Liver (tissue), 9 donors: ENCODE results near the gene PLCB2. TPM values are rescaled to one million over a fixed set of nuclear protein-coding genes. Genes with fewer than 3 reads are reported as not detected.

Source experiments
- DNase-seq: peaks from one replicate; pipeline ENCODE4 v3.0.0-alpha.2; 2017; ENCODE audit warnings: low spot score
- H3K27ac ChIP-seq, 2 donors: one replicate each; pipeline ENCODE4 v1.7.0; 2013; ENCODE audit warnings: inconsistent platforms in 2 of 2, low read length in 2 of 2, control low read depth in 1 of 2, low read depth in 1 of 2, mild to moderate bottlenecking in 1 of 2
- H3K27me3 ChIP-seq, 4 donors: one replicate each; pipeline versions ENCODE4 v1.6.1 to v1.7.0; 2013; ENCODE audit warnings: low read length in 3 of 4, inconsistent platforms in 1 of 4, mild to moderate bottlenecking in 1 of 4, moderate library complexity in 1 of 4; ENCODE audit not compliant: control insufficient read depth in 4 of 4, insufficient read depth in 4 of 4
- H3K36me3 ChIP-seq, 4 donors: one replicate each; pipeline versions ENCODE4 v1.6.1 to v1.7.0; 2013; ENCODE audit warnings: low read length in 3 of 4, mild to moderate bottlenecking in 3 of 4, low read depth in 1 of 4, moderate library complexity in 1 of 4; ENCODE audit not compliant: control insufficient read depth in 4 of 4, insufficient read depth in 3 of 4
- H3K4me1 ChIP-seq, 4 donors: one replicate each; pipeline versions ENCODE4 v1.6.1 to v1.7.0; 2013; ENCODE audit warnings: low read length in 3 of 4, mild to moderate bottlenecking in 3 of 4, moderate library complexity in 1 of 4; ENCODE audit not compliant: control insufficient read depth in 4 of 4, insufficient read depth in 4 of 4
- H3K4me3 ChIP-seq, 3 donors: one replicate each; pipeline versions ENCODE4 v1.6.1 to v1.7.0; 2013; ENCODE audit warnings: low read length in 3 of 3, control low read depth in 1 of 3, low read depth in 1 of 3, mild to moderate bottlenecking in 1 of 3
- H3K9ac ChIP-seq, 2 donors: one replicate each; pipeline ENCODE4 v1.7.0; 2013; ENCODE audit warnings: low read length in 2 of 2, mild to moderate bottlenecking in 2 of 2, moderate library complexity in 2 of 2, control low read depth in 1 of 2, low read depth in 1 of 2
- H3K9me3 ChIP-seq, 4 donors: one replicate each; pipeline versions ENCODE4 v1.6.1 to v1.7.0; 2013; ENCODE audit warnings: low read length in 3 of 4; ENCODE audit not compliant: control insufficient read depth in 4 of 4
- ATF3 ChIP-seq: IDR thresholded peaks from 2 replicates; pipeline ENCODE4 v1.6.1; 2016; ENCODE audit warnings: antibody characterized with exemption
- CTCF ChIP-seq: fragments of 150-350 bp; IDR thresholded peaks from 2 replicates; pipeline ENCODE4 v1.5.1; 2017; ENCODE audit warnings: improper control_type of control experiment, low read depth, low read length; ENCODE audit not compliant: missing input control
- FOXA1 ChIP-seq: IDR thresholded peaks from 2 replicates; pipeline ENCODE4 v1.6.1; 2016; ENCODE audit warnings: antibody characterized with exemption
- FOXA2 ChIP-seq: IDR thresholded peaks from 2 replicates; pipeline ENCODE4 v1.6.1; 2016; ENCODE audit warnings: antibody characterized with exemption
- GABPA ChIP-seq, 2 donors: IDR thresholded peaks in 1 of 2; conservative IDR thresholded peaks in 1 of 2; 2 replicates each; pipeline ENCODE4 v1.6.1; 2016; ENCODE audit warnings: antibody characterized with exemption in 2 of 2, mild to moderate bottlenecking in 1 of 2, moderate library complexity in 1 of 2
- HNF4G ChIP-seq: IDR thresholded peaks from 2 replicates; pipeline ENCODE4 v1.6.1; 2016; ENCODE audit warnings: antibody characterized with exemption
- NR2F2 ChIP-seq: IDR thresholded peaks from 2 replicates; pipeline ENCODE4 v1.6.1; 2016; ENCODE audit warnings: antibody characterized with exemption
- RAD21 ChIP-seq, 2 donors: IDR thresholded peaks; 2 replicates each; pipeline ENCODE4 v1.6.1; 2016; ENCODE audit warnings: antibody characterized with exemption in 2 of 2, mild to moderate bottlenecking in 2 of 2
- RXRA ChIP-seq, 2 donors: IDR thresholded peaks; 2 replicates each; pipeline ENCODE4 v1.6.1; 2017 to 2018; ENCODE audit warnings: antibody characterized with exemption in 2 of 2, mild to moderate bottlenecking in 1 of 2
- YY1 ChIP-seq: IDR thresholded peaks from 2 replicates; pipeline ENCODE4 v1.6.1; 2016; ENCODE audit warnings: antibody characterized with exemption, mild to moderate bottlenecking
- ZBTB33 ChIP-seq: IDR thresholded peaks from 2 replicates; pipeline ENCODE4 v1.6.1; 2016; ENCODE audit warnings: antibody characterized with exemption
- WGBS: extraction: QIAGEN DNeasy Blood & Tissue Kit; methylation state at CpG from one replicate; pipeline ENCODE4 v1.1.7; 2013; 5-methylcytosine and 5-hydroxymethylcytosine counted together
- polyA plus RNA-seq, 2 donors: library from polyadenylated mRNA; stranded (reverse) in 1 of 2; unstranded in 1 of 2; fragments of 200-250 nt in 1 of 2; fragments of >200 nt in 1 of 2; fragmentation: Nextera tagmentation in 1 of 2; extraction: Ambion mirVana in 1 of 2; gene quantifications; one replicate each; pipeline versions ENCODE4 v1.2.1 to v1.2.3, GENCODE V29; 2013 to 2015
- total RNA-seq, 2 donors: library from RNA; depleted of rRNA; stranded (reverse); fragments of >200 nt; gene quantifications; one replicate each; pipeline ENCODE4 v1.2.3, GENCODE V29; 2014
- TF ChIP-seq, protein P1 (sequence below): IDR thresholded peaks from 2 replicates; pipeline ENCODE4 v1.6.1; 2016; ENCODE audit warnings: antibody characterized with exemption
- donor health status: healthy.
- donor health status: healthy.
- donor health status: healthy.
- donor health status: healthy.
- donor health status: healthy.

PLCB2 gene
- total and polyA plus RNA-seq, 4 donors: 2.1 to 13.3 (median 7.6) TPM

GRCh38 chr15:40338921-40339620 is 31.3 kb upstream of the PLCB2 start (continued):
- TF ChIP-seq FOXA1: no peak

DNA sequence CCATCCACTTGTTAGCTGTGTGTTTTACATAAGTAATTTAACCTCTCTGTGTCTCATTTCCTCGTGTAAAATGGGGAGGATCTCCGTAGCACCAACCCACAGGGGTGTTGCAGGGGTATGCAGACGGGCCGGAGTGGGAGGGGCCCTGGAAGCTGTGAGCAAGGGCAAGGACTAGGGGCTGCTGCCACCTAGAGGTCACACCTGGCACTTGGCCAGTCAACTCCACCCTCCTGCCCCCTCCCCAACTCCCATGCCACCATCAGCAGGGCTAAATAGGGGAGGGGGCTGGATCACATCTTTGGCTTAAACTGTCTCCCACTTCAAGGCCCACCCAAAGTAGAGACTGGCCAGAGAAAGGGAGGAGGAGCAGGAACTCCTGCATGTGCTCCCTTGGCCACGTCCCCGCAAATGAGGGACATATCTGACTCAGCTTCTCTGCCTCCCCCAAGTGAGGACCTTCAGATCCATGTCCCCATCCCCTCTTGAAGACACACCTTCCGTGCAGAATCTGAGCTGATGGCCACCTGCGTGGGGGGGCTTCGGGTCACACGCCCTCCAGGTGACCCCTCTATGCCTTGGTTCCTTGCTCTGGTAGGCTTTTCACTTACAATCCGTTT is 30.4 kb upstream of the PLCB2 start:
- no peak overlapping the region for H3K4me3 ChIP-seq
- peaks cover 7 to 41% (median 22%) of the 10 kb centered on the region in 4 donors for H3K4me1 ChIP-seq

DNA sequence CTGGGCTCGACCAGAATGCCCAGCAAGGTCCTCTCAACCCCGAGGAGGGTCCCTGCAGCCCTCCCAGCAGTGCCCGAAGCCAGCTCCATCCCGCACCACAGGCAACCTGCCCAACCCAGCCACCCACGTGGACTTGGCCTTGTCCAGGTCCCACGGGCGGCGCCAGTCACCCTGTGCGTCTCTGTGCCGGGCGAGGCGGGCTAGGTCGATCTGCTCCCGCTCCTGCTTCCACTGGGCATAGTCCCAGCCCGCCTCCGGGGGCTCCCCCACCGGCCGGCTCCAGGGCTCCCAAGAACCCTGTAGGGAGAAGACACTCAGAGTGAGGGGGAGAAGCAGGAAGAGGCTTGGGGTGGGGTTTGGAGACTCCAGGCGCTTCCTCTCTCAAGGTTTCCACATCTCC is 29.9 kb upstream of the PLCB2 start:
- no peak overlapping the region for H3K4me3 ChIP-seq
- no peak overlapping the region for H3K9ac ChIP-seq
- no peaks in the 10 kb centered on the region for H3K27me3 ChIP-seq
- H3K9me3 ChIP-seq: no peaks in the 10 kb centered on the region
- no peaks in the 10 kb centered on the region for H3K36me3 ChIP-seq
- peaks cover 7 to 41% (median 22%) of the 10 kb centered on the region in 4 donors for H3K4me1 ChIP-seq
- no peak for DNase-seq
- whole genome bisulfite sequencing: 77% methylated on average over 19 of the region's 19 CpGs
- H3K27ac ChIP-seq: no peak overlapping the region
- TF ChIP-seq FOXA1 (no peak), RXRA (IDR thresholded peaks at IDR 0.05) (no peak), HNF4G (no peak), ATF3 (no peak), ZBTB33 (no peak)

More for the DNA sequence above, 30.4 kb upstream of the PLCB2 start:
- no peak overlapping the region for H3K27ac ChIP-seq
- no peaks in the 10 kb centered on the region for H3K27me3 ChIP-seq
- peak; percentile 48 for TF ChIP-seq CTCF
- no peak for TF ChIP-seq HNF4G
- TF ChIP-seq FOXA2: no peak
- no peak for TF ChIP-seq ATF3
- peak; percentile 71 to 72 for TF ChIP-seq RAD21 (IDR thresholded peaks at IDR 0.05)
- H3K9me3 ChIP-seq: no peaks in the 10 kb centered on the region
- WGBS: 49% methylated on average over 11 of the region's 11 CpGs
- peak; percentile 73 for DNase-seq
- no peak overlapping the region for H3K9ac ChIP-seq
- no peaks in the 10 kb centered on the region for H3K36me3 ChIP-seq

DNA sequence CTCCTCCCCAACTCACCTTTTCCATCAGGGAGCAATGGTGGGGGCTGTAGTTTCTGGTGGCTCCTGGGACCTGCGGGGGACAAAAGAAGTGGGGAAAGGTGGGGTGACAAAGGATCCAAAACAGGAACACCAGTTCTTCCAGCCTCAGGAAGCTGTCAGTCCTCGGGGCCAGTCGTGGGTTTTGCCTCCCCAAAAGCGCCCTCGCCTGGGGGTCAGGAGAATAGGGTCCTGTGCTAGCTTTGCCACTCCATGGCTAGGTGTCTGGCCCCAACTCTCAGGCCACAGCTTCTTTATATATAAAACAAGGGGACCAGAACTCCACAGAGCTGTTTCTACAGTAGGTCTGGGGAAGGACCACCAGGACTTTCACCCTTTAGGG is 29.0 kb upstream of the PLCB2 start:
- DNase-seq: no peak
- Histone ChIP-seq H3K36me3 (no peaks in the 10 kb centered on the region), H3K9ac (no peak overlapping the region), H3K9me3 (no peaks in the 10 kb centered on the region), H3K27ac (no peak overlapping the region), H3K4me3 (no peak overlapping the region), H3K4me1 (peaks cover 7 to 41% (median 22%) of the 10 kb centered on the region in 4 donors), H3K27me3 (no peaks in the 10 kb centered on the region)
- 71% methylated on average over 5 of the region's 5 CpGs for WGBS
- no peak for TF ChIP-seq GABPA (IDR thresholded peaks at IDR 0.05 in 1 of 2, conservative IDR thresholded peaks at IDR 0.05 in 1 of 2)
- TF ChIP-seq YY1: no peak
- no peak for TF ChIP-seq FOXA2
- no peak for TF ChIP-seq HNF4G
- no peak for TF ChIP-seq CTCF
- TF ChIP-seq, protein P1, sequence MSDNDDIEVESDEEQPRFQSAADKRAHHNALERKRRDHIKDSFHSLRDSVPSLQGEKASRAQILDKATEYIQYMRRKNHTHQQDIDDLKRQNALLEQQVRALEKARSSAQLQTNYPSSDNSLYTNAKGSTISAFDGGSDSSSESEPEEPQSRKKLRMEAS: no peak
- TF ChIP-seq ATF3: no peak
- no peak for TF ChIP-seq NR2F2
- TF ChIP-seq RXRA (IDR thresholded peaks at IDR 0.05): no peak
